Fibroblast of lung (primary cell): Measurements from ENCODE around the gene ESRRB.

Source experiments
- CTCF ChIP-seq, 2 donors: IDR thresholded peaks in 1 of 2; conservative IDR thresholded peaks in 1 of 2; 1 replicate in 1 of 2; 2 replicates in 1 of 2; pipeline ENCODE4 v1.5.1; 2011 to 2012; ENCODE audit warnings: low read length in 2 of 2, control low read depth in 1 of 2, inconsistent platforms in 1 of 2, low read depth in 1 of 2, mild to moderate bottlenecking in 1 of 2
- EZH2 ChIP-seq: IDR thresholded peaks from 2 replicates; pipeline ENCODE4 v1.5.1; 2012; ENCODE audit warnings: low read length, control low read depth, mild to moderate bottlenecking; ENCODE audit errors: missing control alignments

DNA sequence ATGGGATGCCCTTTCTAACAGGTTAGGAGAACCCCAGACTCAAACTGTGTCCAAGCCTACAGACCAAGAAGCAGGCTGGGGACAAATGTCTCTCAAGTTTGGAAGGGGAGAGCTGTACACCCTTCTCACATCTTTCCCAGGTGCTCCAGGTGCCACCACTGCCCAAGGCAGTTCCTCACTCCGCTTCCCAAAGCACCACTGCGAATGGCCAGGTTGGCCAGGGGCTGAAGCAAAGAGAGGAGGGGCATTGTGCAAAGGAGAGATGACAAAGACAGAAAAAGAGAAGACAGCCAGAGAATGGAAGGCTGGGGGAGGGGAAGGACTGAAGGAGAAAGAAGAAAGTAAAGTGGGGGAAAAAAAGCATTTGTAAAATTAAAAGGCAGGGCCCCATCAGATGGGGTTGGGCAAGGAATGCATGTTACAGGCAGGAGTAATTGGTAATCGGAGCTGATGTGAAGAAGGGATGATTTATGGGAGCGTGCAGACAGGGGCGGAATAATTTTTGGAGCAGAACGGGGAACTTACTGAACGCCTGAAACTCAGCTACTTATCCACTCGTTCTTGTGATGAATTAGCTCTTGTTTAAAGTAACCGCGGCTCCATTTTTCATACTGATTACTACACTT, 165.8 kb downstream of the ESRRB start:
- TF ChIP-seq CTCF (conservative IDR thresholded peaks at IDR 0.05 in 1 of 2, IDR thresholded peaks at IDR 0.05 in 1 of 2; ENCODE audit: low read depth in 1 of 2, low read length in 2 of 2) = no peak
- no peak for TF ChIP-seq EZH2
